ENCODE results near the gene ZSWIM9. TPM values are rescaled to one million over a fixed set of nuclear protein-coding genes. Genes with fewer than 3 reads are reported as not detected.

Gene ZSWIM9
- total RNA-seq, 1 donor from 2014 or later, result 8.4 TPM

- H3K27me3 Mint-ChIP-seq (ENCODE audit: insufficient read depth), result no peaks in the 10 kb centered on the region
- peak; percentile 24 for DNase-seq (ENCODE audit: low spot score)
- peaks cover 53% of the 10 kb centered on the region for H3K4me1 Mint-ChIP-seq (ENCODE audit: low read depth)
- H3K27ac Mint-ChIP-seq, result peak overlapping the region; percentile 82
- H3K4me3 Mint-ChIP-seq, result peak overlapping the region; percentile 80
- no peaks in the 10 kb centered on the region for H3K9me3 Mint-ChIP-seq
- intact Hi-C loops (cut with micrococcal nuclease), result no loop called here
- peaks cover 55% of the 10 kb centered on the region for H3K36me3 Mint-ChIP-seq (ENCODE audit: low read depth)
Measured at GRCh38 chr19:48244281-48244680, 73.8 kb downstream of the ZSWIM9 start.

GRCh38 chr19:48246101-48246500 lies 75.6 kb downstream of the ZSWIM9 start:
- Mint-ChIP-seq H3K27me3 (ENCODE audit: insufficient read depth) (no peaks in the 10 kb centered on the region), H3K27ac (peak overlapping the region; percentile 56), H3K36me3 (ENCODE audit: low read depth) (peaks cover 49% of the 10 kb centered on the region), H3K9me3 (no peaks in the 10 kb centered on the region), H3K4me3 (peak overlapping the region; percentile 52), H3K4me1 (ENCODE audit: low read depth) (peaks cover 71% of the 10 kb centered on the region)
- intact Hi-C loops (cut with micrococcal nuclease), result no loop called here
- no peak for DNase-seq (ENCODE audit: low spot score)

- H3K4me1 Mint-ChIP-seq (ENCODE audit: low read depth), result peaks cover 73% of the 10 kb centered on the region
- H3K9me3 Mint-ChIP-seq, result no peaks in the 10 kb centered on the region
- H3K36me3 Mint-ChIP-seq (ENCODE audit: low read depth), result peaks cover 45% of the 10 kb centered on the region
- no peaks in the 10 kb centered on the region for H3K27me3 Mint-ChIP-seq (ENCODE audit: insufficient read depth)
- intact Hi-C loops (cut with micrococcal nuclease), result no loop called here
- peak overlapping the region; percentile 56 for H3K27ac Mint-ChIP-seq
- peak overlapping the region; percentile 11 for H3K4me3 Mint-ChIP-seq
- no peak for DNase-seq (ENCODE audit: low spot score)
Measured at GRCh38 chr19:48247212-48247611, 76.7 kb downstream of the ZSWIM9 start.

Other genes with a start within 250 kb of the ZSWIM9 start
- gene BSPH1, start 178.5 kb upstream of the ZSWIM9 start, total RNA-seq, result not detected in 2 replicates
- gene ELSPBP1, start 176.0 kb upstream of the ZSWIM9 start, total RNA-seq, result not detected in 2 replicates
- gene CABP5, start 126.6 kb upstream of the ZSWIM9 start, total RNA-seq, result not detected in 2 replicates
- gene PLA2G4C, start 59.9 kb upstream of the ZSWIM9 start, total RNA-seq, result 12.2 and 12.7 TPM in 2 replicates
- gene LIG1, start 336 bp upstream of the ZSWIM9 start, total RNA-seq, result 133 and 140 TPM in 2 replicates
- gene CARD8, start 85.2 kb downstream of the ZSWIM9 start, total RNA-seq, result 117 and 130 TPM in 2 replicates
- 0.37 and 0.41 TPM in 2 replicates for gene ZNF114, start 99.4 kb downstream of the ZSWIM9 start, total RNA-seq
- 249 and 253 TPM in 2 replicates for gene EMP3, start 154.9 kb downstream of the ZSWIM9 start, total RNA-seq
- gene TMEM143, start 193.3 kb downstream of the ZSWIM9 start, total RNA-seq, result 7.7 and 14.9 TPM in 2 replicates
- 0.61 TPM in 1 of 2 replicates, not detected in the other for gene SYNGR4, start 193.7 kb downstream of the ZSWIM9 start, total RNA-seq
- 70.9 and 74.2 TPM in 2 replicates for gene KDELR1, start 220.9 kb downstream of the ZSWIM9 start, total RNA-seq
- gene GRIN2D, start 223.0 kb downstream of the ZSWIM9 start, total RNA-seq, result 0.16 and 0.17 TPM in 2 replicates

Data from activated T-helper 1 cell treated with anti-CD3 and anti-CD28 coated beads, Interleukin-12 subunit alpha, Interleukin-12 subunit beta, Interleukin-2, Interleukin-4 antibody, amounts not matched to agents 30 ng/mL and 10 ng/mL and 1 ng/mL, durations not matched to agents 14 hours and 24 hours and 36 hours (primary cell).